Upper lobe of right lung (tissue), 1 donor: ENCODE measurements around the gene DDTL. TPM values are rescaled to one million over a fixed set of nuclear protein-coding genes. Genes with fewer than 3 reads are reported as not detected.

ENCODE experiments used
- ATAC-seq: fragments of 200-7000 bp; cut with Tn5 transposase; one replicate; pipeline ENCODE4 v1.9.1; 2020; ENCODE audit warnings: mild to moderate bottlenecking, moderate library complexity
- DNase-seq: peaks from one replicate; pipeline ENCODE4 v3.0.0-alpha.2; 2020
- H3K27ac ChIP-seq: fragments of 200-600 bp; one replicate; pipeline ENCODE4 v1.8.0; 2022
- H3K27me3 ChIP-seq: fragments of 200-600 bp; one replicate; pipeline ENCODE4 v1.8.0; 2022; ENCODE audit warnings: mild to moderate bottlenecking
- H3K36me3 ChIP-seq: fragments of 200-600 bp; one replicate; pipeline ENCODE4 v1.8.0; 2022
- H3K4me1 ChIP-seq: fragments of 200-600 bp; one replicate; pipeline ENCODE4 v1.8.0; 2022
- H3K4me3 ChIP-seq: fragments of 200-600 bp; one replicate; pipeline ENCODE4 v1.8.0; 2022; ENCODE audit warnings: mild to moderate bottlenecking
- H3K9me3 ChIP-seq: fragments of 200-600 bp; one replicate; pipeline ENCODE4 v1.8.0; 2022
- CTCF ChIP-seq: fragments of 200-600 bp; IDR thresholded peaks from one replicate; pipeline ENCODE4 v1.8.0; 2022; ENCODE audit warnings: antibody characterized with exemption
- intact Hi-C: fragments of 100-400 bp; cut with DNase I; formaldehyde crosslinking; loops from one replicate; pipeline ENCODE4 v1.11.0; 2022
- total RNA-seq: library from RNA; stranded (reverse); fragmentation: NEBNext Ultra II Directional; extraction: Animal tissue kit (Norgen Biotek cat#: 25700); gene quantifications from one replicate; pipeline ENCODE4 v1.2.1, GENCODE V29; 2021
- donor health status: DM: no; HTN: yes; CAD: no; lungs with severe emphysema.

The DDTL gene
- total RNA-seq, 1 donor from 2014 or later = 2.5 TPM

GRCh38 chr22:24001314-24001713 is 34.6 kb downstream of the DDTL start:
- TF ChIP-seq CTCF = no peak
- intact Hi-C loops = no loop called here
- no peak overlapping the region for H3K27ac ChIP-seq
- H3K27me3 ChIP-seq = no peaks in the 10 kb centered on the region
- H3K4me3 ChIP-seq = no peak overlapping the region
- H3K36me3 ChIP-seq = no peaks in the 10 kb centered on the region
- DNase-seq = no peak
- H3K4me1 ChIP-seq = no peaks in the 10 kb centered on the region
- ATAC-seq = no peak
- no peaks in the 10 kb centered on the region for H3K9me3 ChIP-seq

- Histone ChIP-seq H3K9me3 (no peaks in the 10 kb centered on the region), H3K4me3 (no peak overlapping the region), H3K27ac (no peak overlapping the region), H3K27me3 (no peaks in the 10 kb centered on the region), H3K4me1 (no peaks in the 10 kb centered on the region), H3K36me3 (no peaks in the 10 kb centered on the region)
- TF ChIP-seq CTCF = no peak
- DNase-seq = no peak
- intact Hi-C loops = no loop called here
- ATAC-seq = no peak
Observed at GRCh38 chr22:24002272-24002671, 35.6 kb downstream of the DDTL start.

- no peaks in the 10 kb centered on the region for H3K4me1 ChIP-seq
- no peaks in the 10 kb centered on the region for H3K36me3 ChIP-seq
- H3K9me3 ChIP-seq = no peaks in the 10 kb centered on the region
- H3K27me3 ChIP-seq = no peaks in the 10 kb centered on the region
- DNase-seq = no peak
- H3K4me3 ChIP-seq = no peak overlapping the region
- intact Hi-C loops = no loop called here
- TF ChIP-seq CTCF = no peak
- H3K27ac ChIP-seq = no peak overlapping the region
- no peak for ATAC-seq
Observed at GRCh38 chr22:24002851-24003250, 36.2 kb downstream of the DDTL start.

- DNase-seq = no peak
- Histone ChIP-seq H3K4me1 (no peaks in the 10 kb centered on the region), H3K36me3 (no peaks in the 10 kb centered on the region), H3K9me3 (no peaks in the 10 kb centered on the region), H3K4me3 (no peak overlapping the region), H3K27me3 (no peaks in the 10 kb centered on the region), H3K27ac (no peak overlapping the region)
- intact Hi-C loops = no loop called here
- TF ChIP-seq CTCF = no peak
- no peak for ATAC-seq
Observed at GRCh38 chr22:24003887-24004286, 37.2 kb downstream of the DDTL start.

- Histone ChIP-seq H3K9me3 (no peaks in the 10 kb centered on the region), H3K27ac (no peak within 1 kb of the TSS), H3K4me1 (no peaks in the 10 kb centered on the region), H3K4me3 (no peak within 1 kb of the TSS), H3K36me3 (no peaks in the 10 kb centered on the region), H3K27me3 (no peaks in the 10 kb centered on the region)
- intact Hi-C loops = no loop called here
- no peak for ATAC-seq
- TF ChIP-seq CTCF = no peak
- no peak for DNase-seq
Observed at GRCh38 chr22:24005201-24005600, 38.5 kb downstream of the DDTL start, which contains the start of gene GSTT4. Gene GSTT4, minus strand, starts transcription at chr22:24005453. Its CDS starts 97 bp downstream, at chr22:24005356.
